GM21786 (cell line): ENCODE results near the gene SMYD3.
A peak's percentile ranks its signal among the peaks of the same experiment; 100 is the strongest.

ENCODE experiments used
- ATAC-seq: cut with Tn5 transposase; IDR thresholded peaks from one replicate; pipeline ENCODE4 v1.9.1; 2021; ENCODE audit not compliant: unreplicated experiment

The SMYD3 gene

GRCh38 chr1:246281195-246281594, 225.9 kb downstream of the SMYD3 start:
- no peak for ATAC-seq

- no peak for ATAC-seq
These were observed 226.5 kb downstream of the SMYD3 start for GRCh38 chr1:246280551-246280950.

- ATAC-seq: no peak
These were observed 227.7 kb downstream of the SMYD3 start for GRCh38 chr1:246279402-246279801.

- no peak for ATAC-seq
These were observed 228.7 kb downstream of the SMYD3 start for GRCh38 chr1:246278371-246278770.

- no peak for ATAC-seq
These were observed 232.0 kb downstream of the SMYD3 start for GRCh38 chr1:246275036-246275435.

- ATAC-seq: no peak
These were observed 232.9 kb downstream of the SMYD3 start for GRCh38 chr1:246274186-246274585.

- no peak for ATAC-seq
These were observed 235.6 kb downstream of the SMYD3 start for GRCh38 chr1:246271516-246271915.

GRCh38 chr1:246270236-246270635, 236.8 kb downstream of the SMYD3 start:
- peak; percentile 62 for ATAC-seq

GRCh38 chr1:246269466-246269865, 237.6 kb downstream of the SMYD3 start:
- ATAC-seq: no peak

- ATAC-seq: no peak
These were observed 239.2 kb downstream of the SMYD3 start for GRCh38 chr1:246267896-246268295.

GRCh38 chr1:246267426-246267825, 239.7 kb downstream of the SMYD3 start:
- ATAC-seq: no peak

- ATAC-seq: no peak
These were observed 241.6 kb downstream of the SMYD3 start for GRCh38 chr1:246265481-246265880.

GRCh38 chr1:246262281-246262680, 244.8 kb downstream of the SMYD3 start:
- no peak for ATAC-seq

GRCh38 chr1:246261639-246262038, 245.4 kb downstream of the SMYD3 start:
- ATAC-seq: no peak

- ATAC-seq: no peak
These were observed 248.8 kb downstream of the SMYD3 start for GRCh38 chr1:246258250-246258649.

- ATAC-seq: no peak
These were observed 251.3 kb downstream of the SMYD3 start for GRCh38 chr1:246255773-246256172.

GRCh38 chr1:246254854-246255253, 252.2 kb downstream of the SMYD3 start:
- ATAC-seq: no peak

- ATAC-seq: no peak
These were observed 260.6 kb downstream of the SMYD3 start for GRCh38 chr1:246246430-246246829.

- ATAC-seq: no peak
These were observed 261.5 kb downstream of the SMYD3 start for GRCh38 chr1:246245541-246245940.

- no peak for ATAC-seq
These were observed 275.0 kb downstream of the SMYD3 start for GRCh38 chr1:246232126-246232525.

GRCh38 chr1:246226041-246226440, 281.0 kb downstream of the SMYD3 start:
- no peak for ATAC-seq

- no peak for ATAC-seq
These were observed 285.4 kb downstream of the SMYD3 start for GRCh38 chr1:246221485-246222255.

- ATAC-seq: no peak
These were observed 286.5 kb downstream of the SMYD3 start for GRCh38 chr1:246220495-246221065.
